HCT116 (cell line): ENCODE data around the gene NOS1. TPM values are rescaled to one million over a fixed set of nuclear protein-coding genes. Genes with fewer than 3 reads are reported as not detected.

ENCODE experiments used
- ATAC-seq: fragments of 200-7000 bp; cut with Tn5 transposase; 2 replicates; pipeline ENCODE4 v1.9.1; 2020; ENCODE audit warnings: mild to moderate bottlenecking, moderate library complexity
- BruUV-seq: library from RNA; stranded (reverse); fragments of 400-500 nt; replicated peaks from 2 replicates; lab custom pipeline; 2021; lab: Mats Ljungman, UMichigan
- CTCF ChIA-PET: fragments of 300-600 bp; sonication (Branson Sonifier 250); formaldehyde crosslinking; loops from one replicate; lab custom pipeline; 2021; ENCODE audit warnings: antibody characterized with exemption; lab: Charles Lee
- POLR2A ChIA-PET: fragments of 300-600, 350-600 bp; sonication (Branson Sonifier 250); formaldehyde crosslinking; loops from one replicate; lab custom pipeline; 2021; ENCODE audit warnings: antibody characterized with exemption; lab: Charles Lee
- RAD21 ChIA-PET, 2 experiments: fragments of 300-600 bp; sonication (Branson Sonifier 250); formaldehyde crosslinking; loops; one replicate each; lab custom pipeline; 2023; ENCODE audit warnings: low total read pairs in 2 of 2; ENCODE audit not compliant: uncharacterized antibody in 2 of 2, unreplicated experiment in 2 of 2, low non-redundant PET in 1 of 2; lab: Charles Lee
- DNase-seq: peaks from one replicate; pipeline ENCODE4 v3.0.0-alpha.2; 2010; ENCODE audit warnings: low read depth, low spot score
- H2AFZ ChIP-seq: fragments of 200-600 bp; shearing (Covaris generic), sonication (generic); 2 replicates; pipeline ENCODE4 v1.6.1; 2017; ENCODE audit warnings: low read depth, mixed run types, mixed read lengths, antibody characterized with exemption, low read length; ENCODE audit not compliant: poor library complexity, severe bottlenecking
- H3K27ac ChIP-seq: 2 replicates; pipeline ENCODE4 v1.5.1; 2012; ENCODE audit warnings: low read depth, low read length
- H3K27me3 ChIP-seq: fragments of 200-600 bp; sonication (generic); 2 replicates; pipeline ENCODE4 v1.6.1; 2016; ENCODE audit warnings: mixed run types, low read length, mixed read lengths; ENCODE audit not compliant: insufficient read depth
- H3K36me3 ChIP-seq, 2 experiments: fragments of 200-500 bp in 1 of 2; fragments of 200-600 bp in 1 of 2; sonication (Bioruptor generic) in 1 of 2; sonication (generic) in 1 of 2; 2 replicates each; pipeline versions ENCODE4 v1.5.1 to v1.6.1; 2014 to 2016; ENCODE audit warnings: low read length in 2 of 2, inconsistent platforms in 1 of 2, mixed read lengths in 1 of 2, mixed run types in 1 of 2; ENCODE audit not compliant: insufficient read depth in 2 of 2, control insufficient read depth in 1 of 2
- H3K4me1 ChIP-seq, 2 experiments: fragments of 200-600 bp in 1 of 2; sonication (generic) in 1 of 2; 2 replicates each; pipeline versions ENCODE4 v1.5.1 to v1.6.1; 2012 to 2017; ENCODE audit warnings: low read length in 2 of 2, inconsistent platforms in 1 of 2, mild to moderate bottlenecking in 1 of 2, mixed read lengths in 1 of 2, mixed run types in 1 of 2, moderate library complexity in 1 of 2; ENCODE audit not compliant: insufficient read depth in 2 of 2, control insufficient read depth in 1 of 2
- H3K4me2 ChIP-seq: fragments of 200-600 bp; sonication (generic); 2 replicates; pipeline ENCODE4 v1.6.1; 2017; ENCODE audit warnings: mixed run types, low read length, mixed read lengths
- H3K4me3 ChIP-seq, 2 experiments: fragments of 200-600 bp in 1 of 2; sonication (generic) in 1 of 2; replicated peaks in 1 of 2; 2 replicates each; pipeline ENCODE4 v1.5.1; 2011 to 2016; ENCODE audit warnings: low read length in 2 of 2, control low read depth in 1 of 2, low read depth in 1 of 2, mild to moderate bottlenecking in 1 of 2, mixed read lengths in 1 of 2, mixed run types in 1 of 2
- H3K79me2 ChIP-seq: fragments of 200-600 bp; sonication (generic); 2 replicates; pipeline ENCODE4 v1.6.1; 2017; ENCODE audit warnings: mild to moderate bottlenecking, mixed run types, low read length, moderate library complexity, mixed read lengths; ENCODE audit not compliant: insufficient read depth
- H3K9ac ChIP-seq: fragments of 200-600 bp; sonication (generic); 2 replicates; pipeline ENCODE4 v1.6.1; 2016; ENCODE audit warnings: low read length, mixed read lengths
- H3K9me2 ChIP-seq: fragments of 200-600 bp; sonication (generic), shearing (Covaris generic); 2 replicates; pipeline ENCODE4 v1.6.1; 2017; ENCODE audit warnings: mixed run types, mild to moderate bottlenecking, moderate library complexity; ENCODE audit not compliant: insufficient read depth
- H3K9me3 ChIP-seq, 2 experiments: fragments of 200-500 bp in 1 of 2; fragments of 200-600 bp in 1 of 2; sonication (Bioruptor generic) in 1 of 2; sonication (generic) in 1 of 2; 2 replicates each; pipeline ENCODE4 v1.6.1; 2014 to 2017; ENCODE audit warnings: low read length in 2 of 2, mixed read lengths in 2 of 2, inconsistent platforms in 1 of 2, low read depth in 1 of 2, mild to moderate bottlenecking in 1 of 2, mixed run types in 1 of 2, moderate library complexity in 1 of 2; ENCODE audit not compliant: control insufficient read depth in 1 of 2, insufficient read depth in 1 of 2
- H4K20me1 ChIP-seq: fragments of 200-600 bp; sonication (generic), shearing (Covaris generic); 2 replicates; pipeline ENCODE4 v1.6.1; 2017; ENCODE audit warnings: mixed run types, mild to moderate bottlenecking, moderate library complexity; ENCODE audit not compliant: insufficient read depth
- ATF3 ChIP-seq: IDR thresholded peaks from 2 replicates; pipeline ENCODE4 v1.6.1; 2012
- CBX3 ChIP-seq: IDR thresholded peaks from 2 replicates; pipeline ENCODE4 v1.6.1; 2012; ENCODE audit warnings: low read depth
- CEBPB ChIP-seq: IDR thresholded peaks from 2 replicates; pipeline ENCODE4 v1.6.1; 2012; ENCODE audit warnings: low read depth
- CTCF ChIP-seq, 3 experiments: fragments of 200-600 bp in 1 of 3; sonication (generic) in 1 of 3; IDR thresholded peaks in 2 of 3; conservative IDR thresholded peaks in 1 of 3; 2 replicates each; pipeline ENCODE4 v1.5.1; 2012 to 2017; ENCODE audit warnings: low read depth in 2 of 3, low read length in 2 of 3, antibody characterized with exemption in 1 of 3, borderline replicate concordance in 1 of 3, control low read depth in 1 of 3, mild to moderate bottlenecking in 1 of 3, mixed read lengths in 1 of 3, mixed run types in 1 of 3, moderate library complexity in 1 of 3; ENCODE audit not compliant: insufficient read depth in 1 of 3
- EGR1 ChIP-seq: IDR thresholded peaks from 2 replicates; pipeline ENCODE4 v1.6.1; 2012; ENCODE audit warnings: low read depth
- FOSL1 ChIP-seq: IDR thresholded peaks from 2 replicates; pipeline ENCODE4 v1.6.1; 2012; ENCODE audit warnings: low read depth
- JUND ChIP-seq: IDR thresholded peaks from 2 replicates; pipeline ENCODE4 v1.6.1; 2012
- MAX ChIP-seq: IDR thresholded peaks from 2 replicates; pipeline ENCODE4 v1.6.1; 2012
- POLR2A ChIP-seq: IDR thresholded peaks from 2 replicates; pipeline ENCODE4 v1.7.0; 2011; ENCODE audit warnings: borderline replicate concordance; ENCODE audit not compliant: insufficient read depth, insufficient read length; ENCODE audit errors: extremely low read depth
- RAD21 ChIP-seq: IDR thresholded peaks from 2 replicates; pipeline ENCODE4 v1.6.1; 2012; ENCODE audit warnings: low read depth, mild to moderate bottlenecking
- SIN3A ChIP-seq: IDR thresholded peaks from 2 replicates; pipeline ENCODE4 v1.6.1; 2012; ENCODE audit warnings: low read depth
- SP1 ChIP-seq: IDR thresholded peaks from 2 replicates; pipeline ENCODE4 v1.6.1; 2012; ENCODE audit warnings: low read depth
- SRF ChIP-seq: IDR thresholded peaks from 2 replicates; pipeline ENCODE4 v1.6.1; 2012; ENCODE audit warnings: low read depth
- ZFX ChIP-seq: fragments of 450-650 bp; IDR thresholded peaks from 2 replicates; pipeline ENCODE4 v1.6.1; 2017
- ZNF274 ChIP-seq: fragments of 200-500 bp; sonication (Bioruptor generic); IDR thresholded peaks from 2 replicates; pipeline ENCODE4 v1.6.1; 2014; ENCODE audit warnings: mild to moderate bottlenecking, low read depth, low read length, inconsistent platforms
- intact Hi-C: fragments of 100-400 bp; cut with micrococcal nuclease; formaldehyde crosslinking; loops from 2 replicates; pipeline ENCODE4 v1.10.0; 2022
- total RNA-seq: library from RNA; stranded (reverse); gene quantifications from one replicate; pipeline ENCODE4 v1.2.1, GENCODE V29; 2021; ENCODE audit not compliant: unreplicated experiment
- TF ChIP-seq, protein P1 (sequence below): IDR thresholded peaks from 2 replicates; pipeline ENCODE4 v1.6.1; 2011; ENCODE audit warnings: mild to moderate bottlenecking, low read length, moderate library complexity; ENCODE audit not compliant: insufficient replicate concordance; ENCODE audit errors: extremely low read depth

NOS1 gene
- total RNA-seq, 1 experiment from 2014 or later: 0.22 TPM

GRCh38 chr12:117360551-117361346 lies 677 bp downstream of the NOS1 start:
- Histone ChIP-seq H3K27me3 (peaks cover 37% of the 10 kb centered on the region; the same call in 1 of the 2 replicates), H3K4me1 (no peaks in the 10 kb centered on the region), H3K27ac (no peak overlapping the region), H3K9me3 (no peaks in the 10 kb centered on the region), H2AFZ (no peak overlapping the region), H3K36me3 (no peaks in the 10 kb centered on the region), H3K9ac (no peak overlapping the region)
- ChIA-PET CTCF (no interaction called here), POLR2A (no interaction called here), RAD21 (no interaction called here)
- DNase-seq (no peak), ATAC-seq (no peak)
- no TSS peak for BruUV-seq
- TF ChIP-seq ZNF274: no peak
- no peak for TF ChIP-seq JUND
- TF ChIP-seq EGR1: no peak
- no peak for TF ChIP-seq ATF3
- TF ChIP-seq RAD21: no peak
- TF ChIP-seq FOSL1: no peak
- TF ChIP-seq CTCF (IDR thresholded peaks at IDR 0.05 in 2 of 3, conservative IDR thresholded peaks at IDR 0.05 in 1 of 3; ENCODE audit: borderline replicate concordance in 1 of 3, insufficient read depth in 1 of 3, low read depth in 2 of 3, low read length in 2 of 3): no peak
- no peak for TF ChIP-seq ZFX
- TF ChIP-seq, all 23 proteins: peak for 0
- no peaks in the 10 kb centered on the region for H4K20me1 ChIP-seq
- intact Hi-C loops: no loop called here
- H3K79me2 ChIP-seq: no peaks in the 10 kb centered on the region
- H3K4me3 ChIP-seq: no peak overlapping the region
- no peaks in the 10 kb centered on the region for H3K9me2 ChIP-seq
- H3K4me2 ChIP-seq: no peak overlapping the region

GRCh38 chr12:117360222-117360550 lies 1.2 kb downstream of the NOS1 start:
- no peak overlapping the region for H2AFZ ChIP-seq
- no peaks in the 10 kb centered on the region for H4K20me1 ChIP-seq
- intact Hi-C loops: no loop called here
- ChIA-PET RAD21 (no interaction called here), POLR2A (no interaction called here), CTCF (no interaction called here)
- no peak overlapping the region for H3K4me2 ChIP-seq
- H3K79me2 ChIP-seq: no peaks in the 10 kb centered on the region
- TF ChIP-seq SIN3A: no peak
- no peak for TF ChIP-seq SRF
- TF ChIP-seq CBX3: no peak
- TF ChIP-seq, protein P1, sequence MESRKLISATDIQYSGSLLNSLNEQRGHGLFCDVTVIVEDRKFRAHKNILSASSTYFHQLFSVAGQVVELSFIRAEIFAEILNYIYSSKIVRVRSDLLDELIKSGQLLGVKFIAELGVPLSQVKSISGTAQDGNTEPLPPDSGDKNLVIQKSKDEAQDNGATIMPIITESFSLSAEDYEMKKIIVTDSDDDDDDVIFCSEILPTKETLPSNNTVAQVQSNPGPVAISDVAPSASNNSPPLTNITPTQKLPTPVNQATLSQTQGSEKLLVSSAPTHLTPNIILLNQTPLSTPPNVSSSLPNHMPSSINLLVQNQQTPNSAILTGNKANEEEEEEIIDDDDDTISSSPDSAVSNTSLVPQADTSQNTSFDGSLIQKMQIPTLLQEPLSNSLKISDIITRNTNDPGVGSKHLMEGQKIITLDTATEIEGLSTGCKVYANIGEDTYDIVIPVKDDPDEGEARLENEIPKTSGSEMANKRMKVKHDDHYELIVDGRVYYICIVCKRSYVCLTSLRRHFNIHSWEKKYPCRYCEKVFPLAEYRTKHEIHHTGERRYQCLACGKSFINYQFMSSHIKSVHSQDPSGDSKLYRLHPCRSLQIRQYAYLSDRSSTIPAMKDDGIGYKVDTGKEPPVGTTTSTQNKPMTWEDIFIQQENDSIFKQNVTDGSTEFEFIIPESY: no peak
- TF ChIP-seq MAX: no peak
- TF ChIP-seq RAD21: no peak
- TF ChIP-seq JUND: no peak
- no peak for TF ChIP-seq CEBPB
- no peak for TF ChIP-seq SP1
- no peak for TF ChIP-seq POLR2A
- no TSS peak for BruUV-seq
- no peaks in the 10 kb centered on the region for H3K9me2 ChIP-seq
- H3K27ac ChIP-seq: no peak overlapping the region
- ATAC-seq: no peak
- no peaks in the 10 kb centered on the region for H3K4me1 ChIP-seq
- H3K27me3 ChIP-seq: peaks cover 31% of the 10 kb centered on the region; the same call in 1 of the 2 replicates
- H3K4me3 ChIP-seq: no peak overlapping the region
- H3K36me3 ChIP-seq: no peaks in the 10 kb centered on the region
- DNase-seq: no peak
- H3K9me3 ChIP-seq: no peaks in the 10 kb centered on the region
- H3K9ac ChIP-seq: no peak overlapping the region
